Epithelial cell of esophagus (primary cell): Measurements from ENCODE around the gene ASTN2.

Source experiments
- DNase-seq: peaks from one replicate; pipeline ENCODE4 v3.0.0; 2010; ENCODE audit warnings: low read depth
- H3K4me3 ChIP-seq: 2 replicates; pipeline ENCODE4 v1.5.1; 2011; ENCODE audit warnings: mild to moderate bottlenecking, low read length, control low read depth
- CTCF ChIP-seq: IDR thresholded peaks from 2 replicates; pipeline ENCODE4 v1.5.1; 2011; ENCODE audit warnings: low read depth, mild to moderate bottlenecking, low read length, control low read depth, inconsistent platforms; ENCODE audit not compliant: insufficient read depth; ENCODE audit errors: missing control alignments

ASTN2 gene

GRCh38 chr9:116700279-116700678 lies 714.6 kb downstream of the ASTN2 start:
- no peak overlapping the region for H3K4me3 ChIP-seq
- TF ChIP-seq CTCF: no peak
- no peak for DNase-seq

- H3K4me3 ChIP-seq: no peak overlapping the region
- TF ChIP-seq CTCF: no peak
- no peak for DNase-seq
Observed at GRCh38 chr9:116697887-116698286, 717.0 kb downstream of the ASTN2 start.

- peak; percentile 46 for DNase-seq
- no peak for TF ChIP-seq CTCF
- H3K4me3 ChIP-seq: no peak overlapping the region
Observed at GRCh38 chr9:116697362-116697761, 717.5 kb downstream of the ASTN2 start.

- H3K4me3 ChIP-seq: no peak overlapping the region
- TF ChIP-seq CTCF: no peak
- no peak for DNase-seq
Observed at GRCh38 chr9:116695438-116695837, 719.4 kb downstream of the ASTN2 start.

GRCh38 chr9:116694785-116695291 lies 720.0 kb downstream of the ASTN2 start:
- TF ChIP-seq CTCF: no peak
- no peak for DNase-seq
- H3K4me3 ChIP-seq: no peak overlapping the region

GRCh38 chr9:116693233-116693731 lies 721.6 kb downstream of the ASTN2 start:
- no peak overlapping the region for H3K4me3 ChIP-seq
- no peak for TF ChIP-seq CTCF
- DNase-seq: peak; percentile 87

GRCh38 chr9:116692616-116693015 lies 722.2 kb downstream of the ASTN2 start:
- TF ChIP-seq CTCF: no peak
- DNase-seq: no peak
- H3K4me3 ChIP-seq: no peak overlapping the region
